GM12878 (cell line): ENCODE measurements around the gene PLA2G4A. TPM values are rescaled to one million over a fixed set of nuclear protein-coding genes. Genes with fewer than 3 reads are reported as not detected.

Source experiments
- ATAC-seq: fragments of 200-7000 bp; cut with Tn5 transposase; 3 replicates; pipeline ENCODE4 v1.9.1; 2020; ENCODE audit warnings: mild to moderate bottlenecking, moderate library complexity
- BruUV-seq: library from RNA; stranded (reverse); fragments of 400-500 nt; replicated peaks from 2 replicates; lab custom pipeline; 2021; lab: Mats Ljungman, UMichigan
- CTCF ChIA-PET: fragments of 300-600 bp; sonication (Branson Sonifier 250); formaldehyde crosslinking; extraction: SDS; loops from one replicate; lab custom pipeline; 2021; ENCODE audit warnings: inconsistent platforms; lab: Yijun Ruan, JAX
- POLR2A ChIA-PET: fragments of 350-600 bp; formaldehyde crosslinking; extraction: SDS; loops from one replicate; lab custom pipeline; 2021; ENCODE audit warnings: inconsistent platforms; lab: Charles Lee
- RAD21 ChIA-PET: fragments of 300-600 bp; sonication (Branson Sonifier 250); formaldehyde crosslinking; loops from one replicate; lab custom pipeline; 2023; ENCODE audit warnings: antibody characterized with exemption; ENCODE audit not compliant: unreplicated experiment; lab: Charles Lee
- SMC1A ChIA-PET: fragments of 300-600 bp; sonication (Branson Sonifier 250); formaldehyde crosslinking; loops from one replicate; lab custom pipeline; 2023; ENCODE audit not compliant: unreplicated experiment, uncharacterized antibody; lab: Charles Lee
- DNase-seq: peaks from one replicate; pipeline ENCODE4 v3.0.0-alpha.2; 2011; ENCODE audit warnings: low read depth, low spot score
- FAIRE-seq: peaks from 3 replicates; lab custom pipeline; 2011; peaks lifted over from hg19 to GRCh38; lab: Jason Lieb, UNC
- H2AFZ ChIP-seq: 2 replicates; pipeline ENCODE4 v1.6.0; 2011; ENCODE audit warnings: low read depth, low read length, control low read depth; ENCODE audit not compliant: control insufficient read depth
- H3K27ac ChIP-seq: 2 replicates; pipeline ENCODE4 v1.5.1; 2011; ENCODE audit warnings: control low read depth; ENCODE audit not compliant: control insufficient read depth, insufficient read depth
- H3K27me3 ChIP-seq, 2 experiments: replicated peaks in 1 of 2; 2 replicates each; pipeline versions ENCODE4 v1.6.0 to v1.6.1; 2011; ENCODE audit warnings: low read length in 1 of 2; ENCODE audit not compliant: control insufficient read depth in 2 of 2, insufficient read depth in 2 of 2
- H3K36me3 ChIP-seq, 2 experiments: 2 replicates each; pipeline ENCODE4 v1.5.1; 2011; ENCODE audit warnings: low read length in 1 of 2; ENCODE audit not compliant: control insufficient read depth in 2 of 2, insufficient read depth in 2 of 2
- H3K4me1 ChIP-seq: 2 replicates; pipeline ENCODE4 v1.6.1; 2011; ENCODE audit warnings: mild to moderate bottlenecking, low read length, moderate library complexity, mixed read lengths; ENCODE audit not compliant: control insufficient read depth, insufficient read depth
- H3K4me2 ChIP-seq: 2 replicates; pipeline ENCODE4 v1.6.0; 2011; ENCODE audit warnings: control low read depth; ENCODE audit not compliant: control insufficient read depth, insufficient read depth
- H3K4me3 ChIP-seq: fragments of 200-600 bp; sonication (generic); 2 replicates; pipeline ENCODE4 v1.5.1; 2016
- H3K79me2 ChIP-seq: 2 replicates; pipeline ENCODE4 v1.6.0; 2011; ENCODE audit warnings: low read length; ENCODE audit not compliant: control insufficient read depth, insufficient read depth
- H3K9ac ChIP-seq: 2 replicates; pipeline ENCODE4 v1.8.0; 2011; ENCODE audit warnings: low read length, control low read depth, mixed read lengths; ENCODE audit not compliant: control insufficient read depth, insufficient read depth
- H3K9me3 ChIP-seq: replicated peaks from 3 replicates; pipeline ENCODE4 v1.5.1; 2011; ENCODE audit warnings: mild to moderate bottlenecking, low read length; ENCODE audit not compliant: control insufficient read depth, insufficient read depth
- H4K20me1 ChIP-seq: 2 replicates; pipeline ENCODE4 v1.6.0; 2011; ENCODE audit not compliant: control insufficient read depth, insufficient read depth
- CEBPB ChIP-seq, 2 experiments: fragments of 150-350 bp in 1 of 2; IDR thresholded peaks; 2 replicates each; pipeline ENCODE4 v1.6.1; 2012 to 2014; ENCODE audit warnings: low read depth in 2 of 2, low read length in 2 of 2, borderline replicate concordance in 1 of 2, inconsistent platforms in 1 of 2
- ESRRA ChIP-seq: IDR thresholded peaks from 2 replicates; pipeline ENCODE4 v1.6.1; 2012; ENCODE audit warnings: mild to moderate bottlenecking, low read length, improper control_type of control experiment
- HCFC1 ChIP-seq: fragments of 150-350 bp; IDR thresholded peaks from 2 replicates; pipeline ENCODE4 v1.6.1; 2014; ENCODE audit warnings: low read length
- IKZF2 ChIP-seq, 2 experiments: fragments of 450-650 bp; IDR thresholded peaks; 2 replicates each; pipeline ENCODE4 v1.6.1; 2017; ENCODE audit warnings: mild to moderate bottlenecking in 2 of 2, moderate library complexity in 2 of 2
- JUND ChIP-seq: IDR thresholded peaks from 2 replicates; pipeline ENCODE4 v1.6.1; 2012; ENCODE audit warnings: low read depth, mild to moderate bottlenecking, low read length, improper control_type of control experiment, moderate library complexity
- MEF2A ChIP-seq: IDR thresholded peaks from 2 replicates; pipeline ENCODE4 v1.6.1; 2011; ENCODE audit warnings: low read depth, mild to moderate bottlenecking, low read length, moderate library complexity; ENCODE audit not compliant: insufficient read depth
- NBN ChIP-seq: fragments of 450-650 bp; IDR thresholded peaks from 2 replicates; pipeline ENCODE4 v1.6.1; 2016
- SP1 ChIP-seq: IDR thresholded peaks from one replicate; pipeline ENCODE4 v1.6.1; 2011; ENCODE audit warnings: low read depth, low read length
- ZNF274 ChIP-seq: IDR thresholded peaks from one replicate; pipeline ENCODE4 v1.8.0; 2011; ENCODE audit not compliant: insufficient read length, insufficient read depth
- WGBS: methylation state at CpG from one replicate; pipeline ENCODE4 v1.1.6; 2016; ENCODE audit warnings: low lambda C conversion rate; ENCODE audit not compliant: insufficient replicate concordance, insufficient coverage; ENCODE audit errors: missing lambda C conversion rate; 5-methylcytosine and 5-hydroxymethylcytosine counted together
- in situ Hi-C: fragments of 300-500 bp; cut with MboI; formaldehyde crosslinking; loops from 9 replicates; pipeline ENCODE4 v1.14.3; 2018; ENCODE audit warnings: mixed read lengths
- intact Hi-C: fragments of 100-400 bp; cut with micrococcal nuclease; formaldehyde crosslinking; loops from one replicate; pipeline ENCODE4 v1.14.2; 2022; ENCODE audit not compliant: unreplicated experiment
- polyA plus RNA-seq, 11 experiments: library from polyadenylated mRNA; depleted of rRNA in 4 of 11; unstranded in 6 of 11; stranded (reverse) in 5 of 11; fragments of >200 nt; fragmentation: Nextera tagmentation in 4 of 11; fragmentation: Illumina TruSeq in 1 of 11; extraction: Ambion mirVana in 4 of 11; extraction: Trizol in 1 of 11; gene quantifications; 1 replicate in 1 of 11; 2 replicates in 10 of 11; pipeline versions ENCODE4 v1.2.1 to v1.2.3, GENCODE V29; 2011 to 2016; ENCODE audit warnings: inconsistent platforms in 2 of 11, missing spikeins in 2 of 11, low read depth in 1 of 11
- total RNA-seq, 4 experiments: library from RNA; depleted of rRNA in 3 of 4; stranded (reverse); fragments of >200 nt in 3 of 4; fragmentation: Illumina TruSeq in 1 of 4; extraction: Trizol in 1 of 4; gene quantifications; 2 replicates each; pipeline versions ENCODE4 v1.2.1 to v1.2.3, GENCODE V29; 2013 to 2021
- TF ChIP-seq, protein P1 (sequence below): IDR thresholded peaks from 2 replicates; pipeline ENCODE4 v1.6.1; 2011; ENCODE audit warnings: mild to moderate bottlenecking, low read depth, low read length, moderate library complexity; ENCODE audit not compliant: insufficient replicate concordance
- TF ChIP-seq, protein P2 (sequence below): IDR thresholded peaks from 2 replicates; pipeline ENCODE4 v1.6.1; 2011; ENCODE audit warnings: borderline replicate concordance, low read depth, mild to moderate bottlenecking, moderate library complexity, mixed read lengths, low read length; ENCODE audit not compliant: insufficient read depth; ENCODE audit errors: extremely low read length

Gene PLA2G4A
- total and polyA plus RNA-seq, 10 of the 15 experiments (the other 5 are each of a cell fraction or from before 2014, with no cell fraction given) = 0.70 to 3.3 (median 1.5) TPM; not detected in 1

DNA sequence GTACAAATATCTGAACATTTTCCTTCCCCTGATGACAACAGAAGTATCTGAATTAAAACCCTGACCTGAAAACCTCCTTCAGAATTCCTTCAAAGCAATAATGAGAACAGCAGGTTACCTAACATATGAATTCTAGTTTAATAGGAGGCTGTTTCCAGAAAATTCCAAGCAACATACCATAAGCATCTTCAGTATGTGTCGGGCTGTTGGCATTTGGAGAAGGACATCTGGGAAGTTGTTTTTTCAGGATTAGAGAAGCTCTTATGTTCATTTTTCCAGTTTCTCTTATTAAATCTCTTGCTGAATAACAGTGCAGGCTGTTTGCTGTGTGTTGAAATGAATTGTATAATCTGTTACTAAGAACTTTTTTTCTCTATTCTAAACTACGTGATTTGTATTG lies 101.5 kb downstream of the PLA2G4A start:
- Histone ChIP-seq H3K27me3 (no peaks in the 10 kb centered on the region), H3K79me2 (no peaks in the 10 kb centered on the region), H4K20me1 (no peaks in the 10 kb centered on the region), H3K4me3 (no peak overlapping the region), H3K36me3 (no peaks in the 10 kb centered on the region; a peak in 1 of 4 replicates), H3K27ac (no peak overlapping the region), H3K4me2 (no peak overlapping the region), H3K9ac (no peak overlapping the region), H3K9me3 (no peaks in the 10 kb centered on the region), H2AFZ (no peak overlapping the region), H3K4me1 (no peaks in the 10 kb centered on the region)
- POLR2A ChIA-PET = no interaction called here
- BruUV-seq = no TSS peak
- RAD21 ChIA-PET = no interaction called here
- CTCF ChIA-PET = no interaction called here
- 5% methylated on average over 2 of the region's 2 CpGs for WGBS
- TF ChIP-seq MEF2A = no peak
- no peak for TF ChIP-seq NBN
- no peak for TF ChIP-seq HCFC1
- no peak for TF ChIP-seq JUND
- TF ChIP-seq ZNF274 = no peak
- TF ChIP-seq SP1 = no peak
- no peak for TF ChIP-seq CEBPB (IDR thresholded peaks at IDR 0.05; ENCODE audit: borderline replicate concordance in 1 of 2, low read depth in 2 of 2, low read length in 2 of 2)
- TF ChIP-seq, protein P1, sequence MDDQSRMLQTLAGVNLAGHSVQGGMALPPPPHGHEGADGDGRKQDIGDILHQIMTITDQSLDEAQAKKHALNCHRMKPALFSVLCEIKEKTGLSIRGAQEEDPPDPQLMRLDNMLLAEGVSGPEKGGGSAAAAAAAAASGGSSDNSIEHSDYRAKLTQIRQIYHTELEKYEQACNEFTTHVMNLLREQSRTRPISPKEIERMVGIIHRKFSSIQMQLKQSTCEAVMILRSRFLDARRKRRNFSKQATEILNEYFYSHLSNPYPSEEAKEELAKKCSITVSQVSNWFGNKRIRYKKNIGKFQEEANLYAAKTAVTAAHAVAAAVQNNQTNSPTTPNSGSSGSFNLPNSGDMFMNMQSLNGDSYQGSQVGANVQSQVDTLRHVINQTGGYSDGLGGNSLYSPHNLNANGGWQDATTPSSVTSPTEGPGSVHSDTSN = no peak
- TF ChIP-seq, protein P2, sequence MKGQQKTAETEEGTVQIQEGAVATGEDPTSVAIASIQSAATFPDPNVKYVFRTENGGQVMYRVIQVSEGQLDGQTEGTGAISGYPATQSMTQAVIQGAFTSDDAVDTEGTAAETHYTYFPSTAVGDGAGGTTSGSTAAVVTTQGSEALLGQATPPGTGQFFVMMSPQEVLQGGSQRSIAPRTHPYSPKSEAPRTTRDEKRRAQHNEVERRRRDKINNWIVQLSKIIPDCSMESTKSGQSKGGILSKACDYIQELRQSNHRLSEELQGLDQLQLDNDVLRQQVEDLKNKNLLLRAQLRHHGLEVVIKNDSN = no peak
- no peak for TF ChIP-seq IKZF2 (IDR thresholded peaks at IDR 0.05)
- TF ChIP-seq ESRRA = no peak
- intact Hi-C loops (no loop called here), in situ Hi-C loops (no loop called here)
- SMC1A ChIA-PET = no interaction called here
- ATAC-seq = no peak
- no peak for FAIRE-seq
- no peak for DNase-seq
